Caco-2 (cell line): ENCODE results near the gene ASB17. TPM values are rescaled to one million over a fixed set of nuclear protein-coding genes. Genes with fewer than 3 reads are reported as not detected.
"Not testable (repeated sequence)": the region's sequence is repeated elsewhere in the genome, so short reads cannot be mapped to it uniquely, and the experiment has no call there.

Experiments used
- BruUV-seq: library from RNA; stranded (reverse); fragments of 400-500 nt; replicated peaks from 2 replicates; lab custom pipeline; 2021; lab: Mats Ljungman, UMichigan
- CTCF ChIA-PET: fragments of 300-600 bp; sonication (Branson Sonifier 250); formaldehyde crosslinking; loops from one replicate; lab custom pipeline; 2022; ENCODE audit warnings: antibody characterized with exemption; lab: Charles Lee
- POLR2A ChIA-PET: fragments of 300-600 bp; sonication (Branson Sonifier 250); formaldehyde crosslinking; loops from one replicate; lab custom pipeline; 2022; ENCODE audit warnings: antibody characterized with exemption; lab: Charles Lee
- DNase-seq, 2 experiments: peaks; one replicate each; pipeline versions ENCODE4 v3.0.0 to v3.0.0-alpha.2; 2020 to 2022
- H3K27me3 ChIP-seq: replicated peaks from 2 replicates; pipeline ENCODE4 v1.6.0; 2011; ENCODE audit warnings: low read length; ENCODE audit not compliant: control insufficient read depth, insufficient read depth
- H3K36me3 ChIP-seq: 2 replicates; pipeline ENCODE4 v1.5.1; 2011; ENCODE audit warnings: low read length; ENCODE audit not compliant: control insufficient read depth, insufficient read depth
- H3K4me1 ChIP-seq: fragments of 250-450 bp; sonication (Bioruptor Pico); 2 replicates; pipeline ENCODE4 v1.5.1; 2020; ENCODE audit warnings: mild to moderate bottlenecking
- H3K4me3 ChIP-seq: 2 replicates; pipeline ENCODE4 v1.5.1; 2011; ENCODE audit warnings: low read depth, mild to moderate bottlenecking, control low read depth, low read length
- H3K9me3 ChIP-seq: fragments of 250-450 bp; sonication (Bioruptor Pico); 2 replicates; pipeline ENCODE4 v1.5.1; 2020; ENCODE audit warnings: mild to moderate bottlenecking, moderate library complexity
- H3K27ac Mint-ChIP-seq: one replicate; pipeline ENCODE4 v1.8.0; 2022; ENCODE audit warnings: mixed read lengths; ENCODE audit not compliant: unreplicated experiment
- H3K27me3 Mint-ChIP-seq: one replicate; pipeline ENCODE4 v1.8.0; 2022; ENCODE audit warnings: mixed read lengths; ENCODE audit not compliant: insufficient read depth, unreplicated experiment
- H3K36me3 Mint-ChIP-seq: one replicate; pipeline ENCODE4 v1.8.0; 2022; ENCODE audit warnings: mild to moderate bottlenecking, mixed read lengths; ENCODE audit not compliant: insufficient read depth, unreplicated experiment
- H3K4me1 Mint-ChIP-seq: one replicate; pipeline ENCODE4 v1.8.0; 2022; ENCODE audit warnings: low read depth, mixed read lengths; ENCODE audit not compliant: unreplicated experiment
- H3K4me3 Mint-ChIP-seq: one replicate; pipeline ENCODE4 v1.8.0; 2022; ENCODE audit warnings: mild to moderate bottlenecking, moderate library complexity, mixed read lengths; ENCODE audit not compliant: unreplicated experiment
- H3K9me3 Mint-ChIP-seq: one replicate; pipeline ENCODE4 v1.8.0; 2022; ENCODE audit warnings: mixed read lengths; ENCODE audit not compliant: unreplicated experiment
- CTCF ChIP-seq, 2 experiments: fragments of 200-600 bp in 1 of 2; IDR thresholded peaks; 1 replicate in 1 of 2; 2 replicates in 1 of 2; pipeline versions ENCODE4 v1.5.1 to v1.8.0; 2011 to 2022; ENCODE audit warnings: antibody characterized with exemption in 1 of 2, control low read depth in 1 of 2, inconsistent platforms in 1 of 2, low read depth in 1 of 2, low read length in 1 of 2, mild to moderate bottlenecking in 1 of 2, moderate library complexity in 1 of 2; ENCODE audit not compliant: insufficient read depth in 1 of 2, severe bottlenecking in 1 of 2, unreplicated experiment in 1 of 2
- intact Hi-C: fragments of 100-400 bp; cut with micrococcal nuclease; formaldehyde crosslinking; loops from one replicate; pipeline ENCODE4 v1.10.0; 2022; ENCODE audit not compliant: unreplicated experiment
- total RNA-seq: library from RNA; stranded (reverse); gene quantifications from 2 replicates; pipeline ENCODE4 v1.2.3, GENCODE V29; 2022

Gene ASB17
- total RNA-seq, 1 experiment from 2014 or later: not detected

DNA sequence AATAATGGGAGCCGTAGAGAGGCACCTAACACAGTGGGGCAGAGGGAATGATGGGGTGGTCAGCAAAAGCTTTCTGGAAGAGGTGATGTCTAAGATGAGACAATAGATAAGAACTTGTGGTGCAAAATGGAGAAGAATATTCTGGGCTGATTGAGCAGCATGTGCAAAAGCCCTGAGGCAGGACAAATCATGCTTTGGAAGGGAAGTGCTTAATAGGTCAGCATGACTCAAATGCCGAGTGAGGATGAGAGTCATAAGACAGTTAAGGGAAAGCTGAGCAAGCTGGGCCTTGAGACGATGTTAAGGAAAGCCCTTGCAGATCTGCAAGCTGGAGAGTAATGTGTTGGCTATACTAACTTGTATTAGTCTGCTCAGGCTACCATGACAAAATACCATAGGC is 37.3 kb upstream of the ASB17 start:
- Mint-ChIP-seq H3K27ac (no peak overlapping the region), H3K4me3 (no peak overlapping the region), H3K36me3 (no peaks in the 10 kb centered on the region), H3K9me3 (no peaks in the 10 kb centered on the region), H3K4me1 (peaks cover 10% of the 10 kb centered on the region), H3K27me3 (no peaks in the 10 kb centered on the region)
- no TSS peak for BruUV-seq
- intact Hi-C loops: no loop called here
- Histone ChIP-seq H3K9me3 (no peaks in the 10 kb centered on the region), H3K36me3 (no peaks in the 10 kb centered on the region), H3K27me3 (no peaks in the 10 kb centered on the region), H3K4me3 (no peak overlapping the region), H3K4me1 (no peaks in the 10 kb centered on the region)
- ChIA-PET POLR2A (no interaction called here), CTCF (no interaction called here)
- no peak for TF ChIP-seq CTCF (IDR thresholded peaks at IDR 0.05; ENCODE audit: insufficient read depth in 1 of 2, low read depth in 1 of 2, low read length in 1 of 2, severe bottlenecking in 1 of 2, unreplicated experiment in 1 of 2)
- DNase-seq: no peak

- no TSS peak for BruUV-seq
- no peak for DNase-seq
- no peak overlapping the region for H3K27ac Mint-ChIP-seq
- no peaks in the 10 kb centered on the region for H3K9me3 Mint-ChIP-seq
- TF ChIP-seq CTCF (IDR thresholded peaks at IDR 0.05; ENCODE audit: insufficient read depth in 1 of 2, low read depth in 1 of 2, low read length in 1 of 2, severe bottlenecking in 1 of 2, unreplicated experiment in 1 of 2): no peak
- Histone ChIP-seq H3K4me1 (no peaks in the 10 kb centered on the region), H3K36me3 (no peaks in the 10 kb centered on the region), H3K27me3 (no peaks in the 10 kb centered on the region), H3K4me3 (no peak overlapping the region), H3K9me3 (no peaks in the 10 kb centered on the region)
- intact Hi-C loops: no loop called here
- ChIA-PET CTCF (no interaction called here), POLR2A (no interaction called here)
- no peak overlapping the region for H3K4me3 Mint-ChIP-seq
- no peaks in the 10 kb centered on the region for H3K36me3 Mint-ChIP-seq
- H3K4me1 Mint-ChIP-seq: peaks cover 10% of the 10 kb centered on the region
- H3K27me3 Mint-ChIP-seq: no peaks in the 10 kb centered on the region
Measured at GRCh38 chr1:75967719-75968118, 35.5 kb upstream of the ASB17 start.

DNA sequence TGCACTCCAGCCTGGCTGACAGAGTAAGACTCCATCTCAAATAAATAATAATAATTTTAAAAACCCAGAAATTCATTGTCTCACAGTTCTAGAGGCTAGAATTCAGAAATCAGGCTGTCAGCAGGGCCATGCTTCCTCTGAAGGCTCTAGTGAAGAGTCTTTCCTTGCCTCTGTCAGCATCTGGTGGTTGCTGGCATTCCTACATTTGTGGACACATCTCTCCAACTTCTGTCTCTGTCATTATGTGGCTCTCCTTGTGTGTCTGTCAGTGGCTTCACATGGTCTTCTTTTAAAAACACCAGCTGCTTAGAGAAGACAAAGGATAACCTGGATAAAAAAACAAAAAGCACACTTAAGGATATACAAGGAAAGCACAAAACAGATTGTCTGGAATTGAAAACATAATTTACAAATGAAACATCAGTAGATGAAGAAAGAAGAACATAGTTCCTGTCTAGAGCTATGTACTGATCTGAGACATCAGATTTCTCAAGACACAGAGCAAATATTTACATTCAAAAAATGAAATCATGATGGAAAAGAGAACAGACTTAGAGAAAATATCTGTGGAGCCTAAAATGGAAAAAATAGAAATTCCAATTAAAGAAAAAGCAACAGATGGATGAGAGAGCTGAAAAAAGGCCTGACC is 32.7 kb upstream of the ASB17 start:
- BruUV-seq: no TSS peak
- no peaks in the 10 kb centered on the region for H3K4me1 ChIP-seq
- no peak for DNase-seq
- no peak overlapping the region for H3K4me3 ChIP-seq
- no peaks in the 10 kb centered on the region; the same call in 1 of the 2 replicates for H3K9me3 ChIP-seq
- H3K36me3 ChIP-seq: no peaks in the 10 kb centered on the region
- Mint-ChIP-seq H3K4me3 (no peak overlapping the region), H3K27me3 (no peaks in the 10 kb centered on the region), H3K9me3 (peaks cover 8% of the 10 kb centered on the region), H3K4me1 (peaks cover 10% of the 10 kb centered on the region), H3K36me3 (no peaks in the 10 kb centered on the region), H3K27ac (no peak overlapping the region)
- no peaks in the 10 kb centered on the region for H3K27me3 ChIP-seq
- no peak for TF ChIP-seq CTCF (IDR thresholded peaks at IDR 0.05; ENCODE audit: insufficient read depth in 1 of 2, low read depth in 1 of 2, low read length in 1 of 2, severe bottlenecking in 1 of 2, unreplicated experiment in 1 of 2)
- CTCF ChIA-PET: no interaction called here
- POLR2A ChIA-PET: no interaction called here
- intact Hi-C loops: loop anchor here (1.0 kb wide), 1 partner anchor 12 kb away; no protein-coding TSS in a partner anchor

DNA sequence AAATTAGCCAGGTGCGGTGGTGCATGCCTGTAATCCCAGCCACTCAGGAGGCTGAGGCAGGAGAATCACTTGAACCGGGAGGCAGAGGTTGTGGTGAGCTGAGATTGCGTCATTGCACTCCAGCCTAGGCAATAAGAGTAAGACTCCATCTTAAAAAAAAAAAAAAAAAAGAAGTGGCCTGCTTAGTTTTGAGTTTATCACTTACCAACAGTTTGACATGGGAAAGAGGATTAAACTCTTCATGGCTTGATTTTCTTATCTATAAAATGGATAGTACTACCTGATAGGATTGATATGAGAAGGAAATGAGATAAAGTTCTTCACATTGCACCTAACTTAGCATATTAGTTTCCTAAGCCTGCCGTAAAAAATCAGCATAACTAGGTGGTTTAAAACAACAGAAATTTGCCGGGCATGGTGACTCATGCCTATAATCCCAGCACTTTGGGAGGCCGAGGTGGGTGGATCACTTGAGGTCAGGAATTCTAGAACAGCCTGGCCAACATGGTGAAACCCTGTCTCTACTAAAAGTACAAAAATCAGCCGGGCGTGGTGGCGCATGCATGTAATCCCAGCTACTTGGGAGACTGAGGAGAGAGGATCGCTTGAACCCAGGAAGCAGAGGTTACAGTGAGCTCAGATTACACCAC is 32.0 kb upstream of the ASB17 start:
- H3K9me3 ChIP-seq, H3K4me1 Mint-ChIP-seq, H3K36me3 Mint-ChIP-seq, H3K9me3 Mint-ChIP-seq, H3K27me3 ChIP-seq, H3K4me3 Mint-ChIP-seq, H3K27ac Mint-ChIP-seq, CTCF ChIA-PET, POLR2A ChIA-PET, H3K36me3 ChIP-seq, H3K27me3 Mint-ChIP-seq, BruUV-seq, H3K4me3 ChIP-seq, H3K4me1 ChIP-seq: not testable (repeated sequence)
- peak; percentile 11 to 39 for DNase-seq
- intact Hi-C loops: loop anchor here (1.0 kb wide), 1 partner anchor 11 kb away; no protein-coding TSS in a partner anchor
